NB4 (cell line): ENCODE measurements around the gene LIPT1.

ENCODE experiments used
- CTCF ChIP-seq: IDR thresholded peaks from one replicate; pipeline ENCODE4 v1.5.1; 2012; ENCODE audit warnings: low read depth, low read length
- POLR2A ChIP-seq: IDR thresholded peaks from 2 replicates; pipeline ENCODE4 v1.6.1; 2011; ENCODE audit warnings: mild to moderate bottlenecking; ENCODE audit not compliant: insufficient read length; ENCODE audit errors: extremely low read depth
- TF ChIP-seq, protein P1 (sequence below): IDR thresholded peaks from 2 replicates; pipeline ENCODE4 v1.6.1; 2011; ENCODE audit warnings: low read depth, low read length

DNA sequence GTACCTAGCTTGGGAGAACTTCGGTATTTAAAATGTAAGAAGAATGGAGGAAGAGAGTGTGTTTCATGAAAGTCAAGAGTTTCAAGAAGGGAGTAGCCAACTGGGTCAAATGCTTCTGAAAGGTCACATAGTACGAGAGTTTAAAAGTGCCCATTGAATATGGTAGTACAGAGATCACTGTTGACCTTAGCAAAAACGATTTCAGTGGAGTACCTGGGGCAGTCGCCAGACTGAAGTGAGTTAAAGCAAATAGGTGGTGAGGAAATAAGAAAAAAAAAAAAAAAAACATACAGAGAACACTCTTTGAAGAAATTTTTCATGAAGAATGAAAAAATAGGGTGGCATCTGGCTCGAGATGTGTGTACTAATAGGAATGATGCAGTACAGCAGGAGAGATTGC, 11.5 kb downstream of the LIPT1 start:
- no peak for TF ChIP-seq CTCF
- no peak for TF ChIP-seq POLR2A
- TF ChIP-seq, protein P1, sequence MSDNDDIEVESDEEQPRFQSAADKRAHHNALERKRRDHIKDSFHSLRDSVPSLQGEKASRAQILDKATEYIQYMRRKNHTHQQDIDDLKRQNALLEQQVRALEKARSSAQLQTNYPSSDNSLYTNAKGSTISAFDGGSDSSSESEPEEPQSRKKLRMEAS, result no peak
